K562 (cell line): Measurements from ENCODE around the gene RAB14. TPM values are rescaled to one million over a fixed set of nuclear protein-coding genes. Genes with fewer than 3 reads are reported as not detected.

Source experiments
- FOXM1 ChIP-seq, 2 experiments: fragments of 450-650 bp in 1 of 2; sonication (generic) in 1 of 2; formaldehyde crosslinking in 1 of 2; IDR thresholded peaks; 2 replicates each; pipeline versions ENCODE4 v1.6.1 to v1.9.0; 2017 to 2022; ENCODE audit warnings: low read depth in 2 of 2, mild to moderate bottlenecking in 2 of 2, missing genetic modification reagents in 1 of 2, moderate library complexity in 1 of 2
- GABPB2 ChIP-seq: fragments of 250-450 bp; sonication (Bioruptor Pico); conservative IDR thresholded peaks from 2 replicates; pipeline ENCODE4 v1.5.1; 2021; ENCODE audit warnings: mild to moderate bottlenecking
- KAT8 ChIP-seq: fragments of 450-650 bp; IDR thresholded peaks from 2 replicates; pipeline ENCODE4 v1.6.1; 2016; ENCODE audit warnings: low read depth, mild to moderate bottlenecking
- POLR3G ChIP-seq: IDR thresholded peaks from 2 replicates; pipeline ENCODE4 v1.6.1; 2011; ENCODE audit not compliant: insufficient read length, insufficient replicate concordance; ENCODE audit errors: extremely low read depth
- RB1 ChIP-seq: fragments of 450-650 bp; IDR thresholded peaks from 2 replicates; pipeline ENCODE4 v1.6.1; 2017; ENCODE audit warnings: low read depth, mild to moderate bottlenecking
- RBM17 ChIP-seq: fragments of 200-400 bp; formaldehyde crosslinking; IDR thresholded peaks from 2 replicates; pipeline ENCODE4 v1.6.1; 2017; ENCODE audit warnings: low read depth, mild to moderate bottlenecking, low read length, borderline replicate concordance
- SAFB2 ChIP-seq: fragments of 200-400 bp; formaldehyde crosslinking; IDR thresholded peaks from 2 replicates; pipeline ENCODE4 v1.6.1; 2018; ENCODE audit warnings: borderline replicate concordance, low read length, low read depth, moderate library complexity; ENCODE audit not compliant: severe bottlenecking
- SMAD3 ChIP-seq: fragments of 450-650 bp; formaldehyde crosslinking; conservative IDR thresholded peaks from 2 replicates; pipeline ENCODE4 v1.4.0; 2020; ENCODE audit warnings: mild to moderate bottlenecking
- TAF15 ChIP-seq: fragments of 200-400 bp; formaldehyde crosslinking; IDR thresholded peaks from 2 replicates; pipeline ENCODE4 v1.6.1; 2017; ENCODE audit warnings: mild to moderate bottlenecking, low read depth, low read length, moderate library complexity
- TCF3 ChIP-seq: sonication (generic); formaldehyde crosslinking; IDR thresholded peaks from 2 replicates; pipeline ENCODE4 v1.4.0; 2020; ENCODE audit warnings: mild to moderate bottlenecking, missing genetic modification reagents
- TOE1 ChIP-seq, 2 experiments: fragments of 450-650 bp in 1 of 2; sonication (generic) in 1 of 2; formaldehyde crosslinking in 1 of 2; IDR thresholded peaks; 2 replicates each; pipeline versions ENCODE4 v1.7.1 to v1.8.0; 2016 to 2022; ENCODE audit warnings: borderline replicate concordance in 2 of 2, mild to moderate bottlenecking in 2 of 2, antibody characterized with exemption in 1 of 2, inconsistent platforms in 1 of 2, low read depth in 1 of 2, missing genetic modification reagents in 1 of 2, moderate library complexity in 1 of 2
- ZC3H8 ChIP-seq: fragments of 450-650 bp; IDR thresholded peaks from 2 replicates; pipeline ENCODE4 v1.6.1; 2017
- ZNF146 ChIP-seq: IDR thresholded peaks from one replicate; pipeline ENCODE4 v1.6.1; 2018; ENCODE audit warnings: missing compliant biosample characterization; ENCODE audit not compliant: unreplicated experiment
- ZNF551 ChIP-seq: fragments of 250-450 bp; sonication (Bioruptor Pico); IDR thresholded peaks from 2 replicates; pipeline ENCODE4 v1.5.0; 2021; ENCODE audit warnings: mild to moderate bottlenecking, moderate library complexity
- polyA plus RNA-seq, 8 experiments: library from polyadenylated mRNA; depleted of rRNA in 4 of 8; stranded (reverse) in 5 of 8; unstranded in 3 of 8; fragments of >200 nt; fragmentation: Nextera tagmentation in 2 of 8; fragmentation: Illumina TruSeq in 1 of 8; extraction: Ambion mirVana in 2 of 8; extraction: Trizol in 1 of 8; gene quantifications; 2 replicates each; pipeline versions ENCODE4 v1.2.1 to v1.2.3, GENCODE V29; 2011 to 2014; ENCODE audit warnings: inconsistent platforms in 1 of 8, missing spikeins in 1 of 8
- total RNA-seq, 7 experiments: library from RNA; depleted of rRNA in 6 of 7; stranded (reverse); fragments of >200 nt in 6 of 7; fragmentation: Illumina TruSeq in 2 of 7; extraction: Trizol in 2 of 7; gene quantifications; 2 replicates each; pipeline versions ENCODE4 v1.2.1 to v1.2.3, GENCODE V29; 2011 to 2021; ENCODE audit warnings: low replicate concordance in 1 of 7
- TF ChIP-seq, protein P1 (sequence below): sonication (generic); formaldehyde crosslinking; IDR thresholded peaks from 2 replicates; pipeline ENCODE4 v1.8.1; 2022; ENCODE audit warnings: missing genetic modification reagents
- TF ChIP-seq, protein P2 (sequence below): fragments of 450-650 bp; formaldehyde crosslinking; IDR thresholded peaks from 2 replicates; pipeline ENCODE4 v1.4.0; 2020; ENCODE audit warnings: mild to moderate bottlenecking, mixed read lengths
- TF ChIP-seq, protein P3 (sequence below): fragments of 250-450 bp; sonication (Bioruptor Pico); IDR thresholded peaks from 2 replicates; pipeline ENCODE4 v1.8.0; 2022; ENCODE audit warnings: inconsistent platforms, mild to moderate bottlenecking, moderate library complexity, borderline replicate concordance
- TF ChIP-seq, protein P4 (sequence below): fragments of 200-800 bp; sonication (Bioruptor generic); IDR thresholded peaks from 2 replicates; pipeline ENCODE4 v1.6.1; 2016; ENCODE audit warnings: missing genetic modification characterization, missing compliant biosample characterization

RAB14 gene
- total and polyA plus RNA-seq, 9 of the 15 experiments (the other 6 are each of a cell fraction or from before 2014, with no cell fraction given): 10.3 to 41.8 (median 20.9) TPM

DNA sequence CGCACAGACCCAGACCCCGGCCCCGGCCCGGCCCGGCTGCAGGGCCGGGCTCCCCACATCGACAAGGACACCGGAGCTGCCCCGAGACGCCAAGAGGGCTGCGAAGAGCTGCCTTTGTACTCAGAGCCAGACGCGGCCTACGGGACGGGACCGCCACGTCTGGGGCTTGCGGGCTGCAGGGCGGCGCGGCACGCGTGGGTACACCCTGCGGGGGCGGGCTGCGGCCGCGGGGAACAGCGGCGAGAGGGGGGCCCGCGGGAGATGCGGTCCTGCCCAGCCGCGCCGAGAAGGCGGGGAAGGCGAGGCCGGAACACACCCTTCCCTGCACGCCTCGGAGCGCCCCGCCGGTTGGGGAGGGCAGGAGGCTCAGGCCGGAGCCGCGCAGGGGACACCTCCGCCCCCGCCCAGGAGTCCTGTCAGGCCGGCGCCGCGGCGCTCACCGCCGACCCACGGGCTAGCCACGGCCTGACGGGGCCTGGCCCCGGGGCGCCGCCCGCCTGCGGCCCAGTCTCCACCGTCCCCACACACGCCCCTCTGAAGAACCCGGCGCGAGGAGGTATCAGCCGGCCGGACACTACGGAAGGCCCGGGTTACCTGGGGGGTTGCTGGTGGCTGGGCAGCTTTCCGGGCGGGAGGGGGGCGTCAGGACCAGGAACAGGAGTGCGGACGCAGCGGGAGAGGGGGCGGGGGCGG is 478 bp downstream of the RAB14 start (continued):
- no peak for TF ChIP-seq ZNF146
- TF ChIP-seq TOE1 (IDR thresholded peaks at IDR 0.05; ENCODE audit: borderline replicate concordance): no peak
- TF ChIP-seq TOE1 (CRISPR knock-in tag; IDR thresholded peaks at IDR 0.05; ENCODE audit: borderline replicate concordance, low read depth): no peak; the same call in 1 of the 2 replicates
- TF ChIP-seq TAF15: no peak
- TF ChIP-seq, protein P1, sequence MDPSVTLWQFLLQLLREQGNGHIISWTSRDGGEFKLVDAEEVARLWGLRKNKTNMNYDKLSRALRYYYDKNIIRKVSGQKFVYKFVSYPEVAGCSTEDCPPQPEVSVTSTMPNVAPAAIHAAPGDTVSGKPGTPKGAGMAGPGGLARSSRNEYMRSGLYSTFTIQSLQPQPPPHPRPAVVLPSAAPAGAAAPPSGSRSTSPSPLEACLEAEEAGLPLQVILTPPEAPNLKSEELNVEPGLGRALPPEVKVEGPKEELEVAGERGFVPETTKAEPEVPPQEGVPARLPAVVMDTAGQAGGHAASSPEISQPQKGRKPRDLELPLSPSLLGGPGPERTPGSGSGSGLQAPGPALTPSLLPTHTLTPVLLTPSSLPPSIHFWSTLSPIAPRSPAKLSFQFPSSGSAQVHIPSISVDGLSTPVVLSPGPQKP (CRISPR knock-in tag): no peak
- TF ChIP-seq FOXM1 (IDR thresholded peaks at IDR 0.05; ENCODE audit: low read depth): no peak
- no peak for TF ChIP-seq FOXM1 (CRISPR knock-in tag; IDR thresholded peaks at IDR 0.05; ENCODE audit: low read depth)
- no peak for TF ChIP-seq GABPB2
- TF ChIP-seq, protein P2, sequence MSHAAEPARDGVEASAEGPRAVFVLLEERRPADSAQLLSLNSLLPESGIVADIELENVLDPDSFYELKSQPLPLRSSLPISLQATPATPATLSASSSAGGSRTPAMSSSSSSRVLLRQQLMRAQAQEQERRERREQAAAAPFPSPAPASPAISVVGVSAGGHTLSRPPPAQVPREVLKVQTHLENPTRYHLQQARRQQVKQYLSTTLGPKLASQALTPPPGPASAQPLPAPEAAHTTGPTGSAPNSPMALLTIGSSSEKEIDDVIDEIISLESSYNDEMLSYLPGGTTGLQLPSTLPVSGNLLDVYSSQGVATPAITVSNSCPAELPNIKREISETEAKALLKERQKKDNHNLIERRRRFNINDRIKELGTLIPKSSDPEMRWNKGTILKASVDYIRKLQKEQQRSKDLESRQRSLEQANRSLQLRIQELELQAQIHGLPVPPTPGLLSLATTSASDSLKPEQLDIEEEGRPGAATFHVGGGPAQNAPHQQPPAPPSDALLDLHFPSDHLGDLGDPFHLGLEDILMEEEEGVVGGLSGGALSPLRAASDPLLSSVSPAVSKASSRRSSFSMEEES: no peak
- TF ChIP-seq POLR3G: no peak
- TF ChIP-seq ZC3H8: no peak
- TF ChIP-seq, protein P3, sequence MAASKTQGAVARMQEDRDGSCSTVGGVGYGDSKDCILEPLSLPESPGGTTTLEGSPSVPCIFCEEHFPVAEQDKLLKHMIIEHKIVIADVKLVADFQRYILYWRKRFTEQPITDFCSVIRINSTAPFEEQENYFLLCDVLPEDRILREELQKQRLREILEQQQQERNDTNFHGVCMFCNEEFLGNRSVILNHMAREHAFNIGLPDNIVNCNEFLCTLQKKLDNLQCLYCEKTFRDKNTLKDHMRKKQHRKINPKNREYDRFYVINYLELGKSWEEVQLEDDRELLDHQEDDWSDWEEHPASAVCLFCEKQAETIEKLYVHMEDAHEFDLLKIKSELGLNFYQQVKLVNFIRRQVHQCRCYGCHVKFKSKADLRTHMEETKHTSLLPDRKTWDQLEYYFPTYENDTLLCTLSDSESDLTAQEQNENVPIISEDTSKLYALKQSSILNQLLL (CRISPR knock-in tag): no peak
- TF ChIP-seq SAFB2: no peak
- TF ChIP-seq, protein P4, sequence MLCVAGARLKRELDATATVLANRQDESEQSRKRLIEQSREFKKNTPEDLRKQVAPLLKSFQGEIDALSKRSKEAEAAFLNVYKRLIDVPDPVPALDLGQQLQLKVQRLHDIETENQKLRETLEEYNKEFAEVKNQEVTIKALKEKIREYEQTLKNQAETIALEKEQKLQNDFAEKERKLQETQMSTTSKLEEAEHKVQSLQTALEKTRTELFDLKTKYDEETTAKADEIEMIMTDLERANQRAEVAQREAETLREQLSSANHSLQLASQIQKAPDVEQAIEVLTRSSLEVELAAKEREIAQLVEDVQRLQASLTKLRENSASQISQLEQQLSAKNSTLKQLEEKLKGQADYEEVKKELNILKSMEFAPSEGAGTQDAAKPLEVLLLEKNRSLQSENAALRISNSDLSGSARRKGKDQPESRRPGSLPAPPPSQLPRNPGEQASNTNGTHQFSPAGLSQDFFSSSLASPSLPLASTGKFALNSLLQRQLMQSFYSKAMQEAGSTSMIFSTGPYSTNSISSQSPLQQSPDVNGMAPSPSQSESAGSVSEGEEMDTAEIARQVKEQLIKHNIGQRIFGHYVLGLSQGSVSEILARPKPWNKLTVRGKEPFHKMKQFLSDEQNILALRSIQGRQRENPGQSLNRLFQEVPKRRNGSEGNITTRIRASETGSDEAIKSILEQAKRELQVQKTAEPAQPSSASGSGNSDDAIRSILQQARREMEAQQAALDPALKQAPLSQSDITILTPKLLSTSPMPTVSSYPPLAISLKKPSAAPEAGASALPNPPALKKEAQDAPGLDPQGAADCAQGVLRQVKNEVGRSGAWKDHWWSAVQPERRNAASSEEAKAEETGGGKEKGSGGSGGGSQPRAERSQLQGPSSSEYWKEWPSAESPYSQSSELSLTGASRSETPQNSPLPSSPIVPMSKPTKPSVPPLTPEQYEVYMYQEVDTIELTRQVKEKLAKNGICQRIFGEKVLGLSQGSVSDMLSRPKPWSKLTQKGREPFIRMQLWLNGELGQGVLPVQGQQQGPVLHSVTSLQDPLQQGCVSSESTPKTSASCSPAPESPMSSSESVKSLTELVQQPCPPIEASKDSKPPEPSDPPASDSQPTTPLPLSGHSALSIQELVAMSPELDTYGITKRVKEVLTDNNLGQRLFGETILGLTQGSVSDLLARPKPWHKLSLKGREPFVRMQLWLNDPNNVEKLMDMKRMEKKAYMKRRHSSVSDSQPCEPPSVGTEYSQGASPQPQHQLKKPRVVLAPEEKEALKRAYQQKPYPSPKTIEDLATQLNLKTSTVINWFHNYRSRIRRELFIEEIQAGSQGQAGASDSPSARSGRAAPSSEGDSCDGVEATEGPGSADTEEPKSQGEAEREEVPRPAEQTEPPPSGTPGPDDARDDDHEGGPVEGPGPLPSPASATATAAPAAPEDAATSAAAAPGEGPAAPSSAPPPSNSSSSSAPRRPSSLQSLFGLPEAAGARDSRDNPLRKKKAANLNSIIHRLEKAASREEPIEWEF: no peak
- no peak for TF ChIP-seq ZNF551 (CRISPR knock-in tag)
- TF ChIP-seq RBM17: no peak
- TF ChIP-seq RB1: peak; percentile 46
- no peak for TF ChIP-seq KAT8
- no peak for TF ChIP-seq SMAD3 (CRISPR knock-in tag)
- no peak for TF ChIP-seq TCF3 (CRISPR knock-in tag)
